Fibroblast of lung (primary cell): ENCODE data around the gene C8G. TPM values are rescaled to one million over a fixed set of nuclear protein-coding genes. Genes with fewer than 3 reads are reported as not detected.

Source experiments
- DNase-seq, 2 donors: peaks; one replicate each; pipeline versions ENCODE4 v3.0.0 to v3.0.0-alpha.2; 2010; ENCODE audit warnings: low read depth in 2 of 2
- H2AFZ ChIP-seq: 2 replicates; pipeline ENCODE4 v1.5.1; 2012; ENCODE audit warnings: low read length, control low read depth, inconsistent platforms
- H3K27ac ChIP-seq: 2 replicates; pipeline ENCODE4 v1.5.1; 2011; ENCODE audit warnings: low read length, control low read depth; ENCODE audit not compliant: insufficient read depth
- H3K27me3 ChIP-seq: 2 replicates; pipeline ENCODE4 v1.5.1; 2011; ENCODE audit warnings: mild to moderate bottlenecking, low read length; ENCODE audit not compliant: control insufficient read depth, insufficient read depth
- H3K36me3 ChIP-seq: 2 replicates; pipeline ENCODE4 v1.5.1; 2011; ENCODE audit warnings: low read length; ENCODE audit not compliant: control insufficient read depth, insufficient read depth
- H3K4me1 ChIP-seq: 2 replicates; pipeline ENCODE4 v1.5.1; 2011; ENCODE audit warnings: low read length; ENCODE audit not compliant: control insufficient read depth, insufficient read depth; ENCODE audit errors: extremely low read depth
- H3K4me2 ChIP-seq: 2 replicates; pipeline ENCODE4 v1.5.1; 2011; ENCODE audit warnings: low read length, control low read depth; ENCODE audit not compliant: insufficient read depth; ENCODE audit errors: extremely low read depth
- H3K4me3 ChIP-seq, 4 experiments: fragments of 200-600 bp in 1 of 4; sonication (generic) in 1 of 4; replicated peaks in 1 of 4; 2 replicates each; pipeline ENCODE4 v1.5.1; 2011 to 2016; ENCODE audit warnings: low read length in 4 of 4, low read depth in 3 of 4, mild to moderate bottlenecking in 3 of 4, control low read depth in 2 of 4, inconsistent platforms in 1 of 4, mixed read lengths in 1 of 4; ENCODE audit not compliant: insufficient read depth in 1 of 4; ENCODE audit errors: control extremely low read depth in 1 of 4
- H3K79me2 ChIP-seq: 2 replicates; pipeline ENCODE4 v1.5.1; 2012; ENCODE audit warnings: mild to moderate bottlenecking, low read length, inconsistent platforms; ENCODE audit not compliant: control insufficient read depth, insufficient read depth
- H3K9ac ChIP-seq: 2 replicates; pipeline ENCODE4 v1.5.1; 2011; ENCODE audit warnings: mild to moderate bottlenecking, low read length, control low read depth; ENCODE audit not compliant: insufficient read depth
- H3K9me3 ChIP-seq: 2 replicates; pipeline ENCODE4 v1.5.1; 2012; ENCODE audit warnings: low read depth, low read length; ENCODE audit not compliant: control insufficient read depth, insufficient read depth
- H4K20me1 ChIP-seq: 2 replicates; pipeline ENCODE4 v1.5.1; 2011; ENCODE audit warnings: low read length; ENCODE audit not compliant: control insufficient read depth, insufficient read depth; ENCODE audit errors: extremely low read depth
- CTCF ChIP-seq, 2 donors: IDR thresholded peaks in 1 of 2; conservative IDR thresholded peaks in 1 of 2; 1 replicate in 1 of 2; 2 replicates in 1 of 2; pipeline ENCODE4 v1.5.1; 2011 to 2012; ENCODE audit warnings: low read length in 2 of 2, control low read depth in 1 of 2, inconsistent platforms in 1 of 2, low read depth in 1 of 2, mild to moderate bottlenecking in 1 of 2
- EZH2 ChIP-seq: IDR thresholded peaks from 2 replicates; pipeline ENCODE4 v1.5.1; 2012; ENCODE audit warnings: low read length, control low read depth, mild to moderate bottlenecking; ENCODE audit errors: missing control alignments
- polyA plus RNA-seq, 2 donors: library from polyadenylated mRNA; depleted of rRNA in 1 of 2; stranded (reverse) in 1 of 2; unstranded in 1 of 2; fragments of >200 nt; gene quantifications; 2 replicates each; pipeline ENCODE4 v1.2.1, GENCODE V29; 2011 to 2012; ENCODE audit warnings: missing spikeins in 1 of 2
- total RNA-seq: library from RNA; depleted of rRNA; stranded (reverse); fragments of >200 nt; gene quantifications from 2 replicates; pipeline ENCODE4 v1.2.1, GENCODE V29; 2014

Gene C8G
- total and polyA plus RNA-seq, 2 donors (not counting 1 experiment from before 2014, with no cell fraction given): 0.40 to 1.2 TPM

GRCh38 chr9:136958473-136958872 is 13.4 kb downstream of the C8G start:
- Histone ChIP-seq H3K27me3 (no peaks in the 10 kb centered on the region), H2AFZ (no peak overlapping the region), H3K36me3 (no peaks in the 10 kb centered on the region), H4K20me1 (no peaks in the 10 kb centered on the region), H3K4me3 (no peak overlapping the region), H3K4me2 (no peak overlapping the region), H3K9me3 (no peaks in the 10 kb centered on the region), H3K27ac (no peak overlapping the region), H3K79me2 (no peaks in the 10 kb centered on the region), H3K4me1 (no peaks in the 10 kb centered on the region), H3K9ac (no peak overlapping the region)
- TF ChIP-seq EZH2 (no peak), CTCF (conservative IDR thresholded peaks at IDR 0.05 in 1 of 2, IDR thresholded peaks at IDR 0.05 in 1 of 2; ENCODE audit: low read depth in 1 of 2, low read length in 2 of 2) (no peak)
- DNase-seq: no peak

GRCh38 chr9:136958898-136959850 is 14.1 kb downstream of the C8G start:
- Histone ChIP-seq H4K20me1 (no peaks in the 10 kb centered on the region), H3K4me3 (no peak overlapping the region), H3K9ac (no peak overlapping the region), H3K36me3 (no peaks in the 10 kb centered on the region), H3K4me2 (no peak overlapping the region), H3K79me2 (no peaks in the 10 kb centered on the region), H3K27ac (no peak overlapping the region), H3K9me3 (no peaks in the 10 kb centered on the region), H3K4me1 (no peaks in the 10 kb centered on the region), H2AFZ (no peak overlapping the region), H3K27me3 (no peaks in the 10 kb centered on the region)
- TF ChIP-seq CTCF (conservative IDR thresholded peaks at IDR 0.05 in 1 of 2, IDR thresholded peaks at IDR 0.05 in 1 of 2; ENCODE audit: low read depth in 1 of 2, low read length in 2 of 2): no peak
- no peak for TF ChIP-seq EZH2
- DNase-seq: no peak

- Histone ChIP-seq H3K4me3 (no peak overlapping the region), H3K4me2 (no peak overlapping the region), H3K27me3 (no peaks in the 10 kb centered on the region), H3K36me3 (no peaks in the 10 kb centered on the region), H4K20me1 (no peaks in the 10 kb centered on the region), H3K9me3 (no peaks in the 10 kb centered on the region), H3K79me2 (no peaks in the 10 kb centered on the region), H2AFZ (no peak overlapping the region), H3K27ac (no peak overlapping the region), H3K9ac (no peak overlapping the region), H3K4me1 (no peaks in the 10 kb centered on the region)
- DNase-seq: no peak
- TF ChIP-seq CTCF (conservative IDR thresholded peaks at IDR 0.05 in 1 of 2, IDR thresholded peaks at IDR 0.05 in 1 of 2; ENCODE audit: low read depth in 1 of 2, low read length in 2 of 2): no peak
- TF ChIP-seq EZH2: no peak
These were observed 15.3 kb downstream of the C8G start for GRCh38 chr9:136960212-136960937.
